ENCODE data around the gene TNKS2. TPM values are rescaled to one million over a fixed set of nuclear protein-coding genes. Genes with fewer than 3 reads are reported as not detected.

The TNKS2 gene
- total RNA-seq, 3 donors from 2014 or later = 48.2 to 65.4 (median 50.8) TPM

GRCh38 chr10:91901784-91902677 lies 103.8 kb downstream of the TNKS2 start:
- intact Hi-C loops (cut with DNase I; ENCODE audit: low total_unique reads) = no loop called here

DNA sequence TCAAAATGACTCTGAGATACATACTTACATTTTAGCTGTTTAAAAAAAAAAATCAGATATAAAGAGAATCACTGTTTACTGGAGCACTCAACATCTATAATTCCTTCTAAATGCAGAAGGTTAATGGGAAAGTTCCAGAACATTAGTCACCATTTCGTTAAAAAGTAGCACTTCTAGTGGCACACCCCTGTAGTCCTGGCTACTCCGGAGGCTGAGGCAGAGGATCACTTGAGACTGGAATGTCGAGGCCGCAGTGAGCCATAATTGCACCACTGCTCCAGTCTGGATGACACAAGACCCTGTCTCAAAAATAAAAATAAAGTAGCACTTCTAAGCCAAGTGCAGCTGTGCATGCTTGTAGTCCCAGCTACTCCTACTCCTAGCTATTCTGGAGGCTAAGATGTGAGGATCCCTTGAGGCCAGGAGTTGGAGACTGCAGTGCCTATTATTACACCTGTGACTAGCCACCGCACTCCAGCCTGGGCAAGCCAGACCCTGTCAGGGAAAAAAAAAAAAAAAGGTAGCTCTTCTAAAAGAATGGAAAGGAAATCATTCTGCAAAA lies 108.9 kb downstream of the TNKS2 start:
- Histone ChIP-seq H3K27me3 (no peaks in the 10 kb centered on the region), H3K27ac (no peak overlapping the region), H3K36me3 (no peaks in the 10 kb centered on the region), H3K4me3 (peak overlapping the region in 1 of 3 donors; percentile 97), H3K9me3 (no peaks in the 10 kb centered on the region), H3K4me1 (no peaks in the 10 kb centered on the region)
- TF ChIP-seq POLR2AphosphoS5 (IDR thresholded peaks at IDR 0.05) (no peak), POLR2A (IDR thresholded peaks at IDR 0.05) (no peak)
- TF ChIP-seq, protein P1, sequence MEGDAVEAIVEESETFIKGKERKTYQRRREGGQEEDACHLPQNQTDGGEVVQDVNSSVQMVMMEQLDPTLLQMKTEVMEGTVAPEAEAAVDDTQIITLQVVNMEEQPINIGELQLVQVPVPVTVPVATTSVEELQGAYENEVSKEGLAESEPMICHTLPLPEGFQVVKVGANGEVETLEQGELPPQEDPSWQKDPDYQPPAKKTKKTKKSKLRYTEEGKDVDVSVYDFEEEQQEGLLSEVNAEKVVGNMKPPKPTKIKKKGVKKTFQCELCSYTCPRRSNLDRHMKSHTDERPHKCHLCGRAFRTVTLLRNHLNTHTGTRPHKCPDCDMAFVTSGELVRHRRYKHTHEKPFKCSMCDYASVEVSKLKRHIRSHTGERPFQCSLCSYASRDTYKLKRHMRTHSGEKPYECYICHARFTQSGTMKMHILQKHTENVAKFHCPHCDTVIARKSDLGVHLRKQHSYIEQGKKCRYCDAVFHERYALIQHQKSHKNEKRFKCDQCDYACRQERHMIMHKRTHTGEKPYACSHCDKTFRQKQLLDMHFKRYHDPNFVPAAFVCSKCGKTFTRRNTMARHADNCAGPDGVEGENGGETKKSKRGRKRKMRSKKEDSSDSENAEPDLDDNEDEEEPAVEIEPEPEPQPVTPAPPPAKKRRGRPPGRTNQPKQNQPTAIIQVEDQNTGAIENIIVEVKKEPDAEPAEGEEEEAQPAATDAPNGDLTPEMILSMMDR (IDR thresholded peaks at IDR 0.05) = no peak
- intact Hi-C loops (cut with DNase I; ENCODE audit: low total_unique reads) = no loop called here
- no peak for DNase-seq (ENCODE audit: low spot score in 2 of 2)

More at GRCh38 chr10:91901784-91902677, 103.8 kb downstream of the TNKS2 start:
- H3K4me1 ChIP-seq = no peaks in the 10 kb centered on the region
- no peak overlapping the region for H3K27ac ChIP-seq
- no peaks in the 10 kb centered on the region for H3K9me3 ChIP-seq
- no peaks in the 10 kb centered on the region for H3K27me3 ChIP-seq
- DNase-seq (ENCODE audit: low spot score in 2 of 2) = no peak
- H3K4me3 ChIP-seq = no peak overlapping the region
- TF ChIP-seq POLR2AphosphoS5 (IDR thresholded peaks at IDR 0.05) = no peak
- TF ChIP-seq, protein P1 (IDR thresholded peaks at IDR 0.05) = no peak
- no peak for TF ChIP-seq POLR2A (IDR thresholded peaks at IDR 0.05)
- H3K36me3 ChIP-seq = no peaks in the 10 kb centered on the region

- peak overlapping the region; percentile 60 to 78 for H3K27ac ChIP-seq
- H3K9me3 ChIP-seq = no peaks in the 10 kb centered on the region
- no peaks in the 10 kb centered on the region for H3K27me3 ChIP-seq
- TF ChIP-seq, protein P1 (IDR thresholded peaks at IDR 0.05) = no peak
- TF ChIP-seq POLR2AphosphoS5 (IDR thresholded peaks at IDR 0.05) (no peak), POLR2A (IDR thresholded peaks at IDR 0.05) (no peak)
- no peak for DNase-seq (ENCODE audit: low spot score in 2 of 2)
- intact Hi-C loops (cut with DNase I; ENCODE audit: low total_unique reads) = no loop called here
- no peaks in the 10 kb centered on the region for H3K36me3 ChIP-seq
- peak overlapping the region; percentile 62 to 97 (median 79) for H3K4me3 ChIP-seq
- H3K4me1 ChIP-seq = no peaks in the 10 kb centered on the region
Measured at GRCh38 chr10:91907914-91908336, 109.7 kb downstream of the TNKS2 start.

DNA sequence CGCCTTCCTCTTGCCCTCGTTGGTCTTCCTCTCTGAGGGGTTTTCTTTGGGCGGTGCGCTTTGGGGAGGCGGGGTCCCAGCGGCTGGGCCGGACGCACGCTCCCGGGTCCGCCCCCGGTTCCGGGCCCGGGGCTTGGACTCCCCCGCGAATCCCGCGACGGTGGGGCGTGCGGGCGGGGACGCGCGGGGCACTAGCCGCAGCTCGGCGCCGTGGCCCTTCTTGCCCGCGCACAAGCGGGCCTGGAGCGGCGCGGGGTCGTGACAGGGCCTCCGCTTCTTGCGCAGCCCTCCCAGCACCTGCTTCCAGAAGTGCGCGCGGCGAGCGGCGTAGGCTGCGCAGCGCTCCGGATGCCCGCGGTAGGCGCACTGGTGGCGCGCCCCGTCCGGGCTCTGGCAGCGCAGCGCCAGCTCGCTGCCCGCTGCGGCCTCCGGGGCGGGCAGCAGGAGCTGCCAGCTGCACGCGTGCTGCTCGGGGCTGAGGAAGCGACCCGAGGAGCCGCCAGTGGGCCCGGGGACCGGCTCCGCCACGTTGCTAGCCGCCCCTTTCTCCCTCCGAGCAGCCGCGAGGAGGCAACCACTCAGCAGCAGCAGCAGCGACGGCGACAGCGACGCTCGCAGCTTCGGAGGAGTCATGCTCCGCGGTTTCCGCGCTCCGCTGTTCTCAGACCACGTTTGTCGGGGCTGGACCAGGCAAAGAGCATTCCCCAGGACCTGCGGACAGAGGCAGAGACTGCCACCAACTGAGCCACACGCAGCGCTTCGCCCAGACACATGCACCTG lies 110.3 kb downstream of the TNKS2 start:
- H3K27ac ChIP-seq = peak overlapping the region; percentile 60 to 78
- intact Hi-C loops (cut with DNase I; ENCODE audit: low total_unique reads) = no loop called here
- no peaks in the 10 kb centered on the region for H3K27me3 ChIP-seq
- TF ChIP-seq POLR2A (IDR thresholded peaks at IDR 0.05) (no peak), POLR2AphosphoS5 (IDR thresholded peaks at IDR 0.05) (no peak)
- TF ChIP-seq, protein P1 (IDR thresholded peaks at IDR 0.05) = no peak
- peak; percentile 43 to 71 for DNase-seq (ENCODE audit: low spot score in 2 of 2)
- H3K4me3 ChIP-seq = peak overlapping the region; percentile 62 to 97 (median 79)
- no peaks in the 10 kb centered on the region for H3K4me1 ChIP-seq
- no peaks in the 10 kb centered on the region for H3K9me3 ChIP-seq
- no peaks in the 10 kb centered on the region for H3K36me3 ChIP-seq

All from breast epithelium (tissue), 4 donors.